ENCODE data around the gene EMC6.
A peak's percentile ranks its signal among the peaks of the same experiment; 100 is the strongest.

The EMC6 gene

DNA sequence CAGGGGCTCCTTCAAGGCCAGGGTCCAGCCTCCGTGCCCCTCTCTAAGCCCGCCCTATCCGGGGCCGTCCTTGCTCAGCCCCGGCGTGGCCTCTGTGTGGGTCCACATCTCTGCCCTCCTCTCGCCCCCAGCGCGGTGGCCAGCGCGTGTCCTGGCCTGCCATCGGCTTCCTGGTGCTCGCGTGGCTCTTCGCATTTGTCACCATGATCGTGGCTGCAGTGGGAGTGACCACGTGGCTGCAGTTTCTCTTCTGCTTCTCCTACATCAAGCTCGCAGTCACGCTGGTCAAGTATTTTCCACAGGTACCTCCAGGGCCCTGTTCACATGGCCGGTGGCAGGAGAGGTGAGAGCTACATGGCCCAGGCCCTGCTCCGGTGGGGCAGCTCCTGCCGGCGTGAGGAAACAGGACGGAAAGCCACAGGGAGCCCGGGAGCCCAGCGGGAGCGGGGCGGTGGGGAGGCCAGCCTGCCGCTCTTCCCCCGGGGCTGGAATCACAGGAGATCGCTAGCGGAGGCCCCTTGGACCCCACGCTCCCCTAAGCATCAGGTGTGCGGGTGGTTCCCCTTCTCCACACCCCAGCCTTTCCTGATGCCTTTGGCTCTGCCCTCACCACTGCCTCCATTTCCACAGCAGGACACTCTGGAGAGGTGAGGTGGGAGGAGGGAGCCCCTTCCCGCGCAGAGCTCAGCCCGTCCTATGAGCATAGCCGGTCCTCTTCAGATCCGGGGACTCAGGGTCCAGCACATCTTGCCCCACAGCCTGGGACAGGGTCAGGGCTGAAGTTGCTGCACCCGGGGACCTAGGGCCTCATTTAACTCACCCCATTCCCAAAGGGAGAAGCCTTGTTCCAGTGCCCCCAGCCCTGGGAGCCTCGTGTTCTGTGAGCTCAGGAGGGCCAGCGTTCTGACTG, 10.5 kb upstream of the EMC6 start:
- Histone ChIP-seq H3K4me1 (ENCODE audit: control insufficient read depth, insufficient read depth, low read length) (peaks cover 24% of the 10 kb centered on the region), H3K27me3 (ENCODE audit: control insufficient read depth, insufficient read depth, low read length) (no peaks in the 10 kb centered on the region), H3K36me3 (ENCODE audit: insufficient read depth, low read length) (peaks cover 19% of the 10 kb centered on the region), H3K4me2 (ENCODE audit: low read length) (no peak overlapping the region), H3K9ac (ENCODE audit: low read depth, low read length) (no peak overlapping the region), H3K4me3 (ENCODE audit: low read length) (no peak overlapping the region), H3K9me3 (replicated peaks; ENCODE audit: low read length) (no peaks in the 10 kb centered on the region)

DNA sequence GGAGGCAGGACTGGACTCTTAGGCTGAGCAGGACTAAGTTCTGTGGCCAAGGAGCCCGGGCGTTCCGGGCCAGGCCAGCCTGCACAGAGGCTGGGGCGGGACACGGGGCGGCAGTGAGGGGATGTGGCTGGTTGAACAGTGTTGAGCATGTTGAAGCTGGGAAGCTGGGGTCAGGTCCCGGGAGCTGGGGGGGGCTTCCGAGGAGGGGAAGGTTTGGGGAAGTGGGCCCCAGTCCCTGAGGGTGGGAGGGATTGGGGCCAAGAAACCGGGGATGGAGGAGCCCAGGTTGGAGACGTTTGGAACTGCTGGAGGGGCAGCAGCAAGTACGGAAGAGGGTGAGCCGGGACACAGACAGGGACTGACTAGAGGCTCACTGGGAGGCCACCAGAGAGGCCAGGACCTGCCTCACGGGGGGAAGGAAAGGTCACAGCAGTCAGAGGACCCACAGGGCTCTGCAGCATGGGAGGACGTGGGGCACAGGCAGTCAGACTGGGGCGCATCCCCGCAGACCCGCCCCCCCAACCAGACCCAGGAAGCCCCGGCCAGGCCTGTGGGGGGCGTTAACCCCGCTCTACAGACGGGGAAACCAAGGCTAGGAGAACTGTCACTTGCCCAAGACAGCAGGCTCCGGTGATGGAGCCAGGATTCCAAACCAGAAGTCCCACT, 9.7 kb upstream of the EMC6 start:
- Histone ChIP-seq H3K9ac (ENCODE audit: low read depth, low read length) (peak overlapping the region; percentile 5), H3K27me3 (ENCODE audit: control insufficient read depth, insufficient read depth, low read length) (no peaks in the 10 kb centered on the region), H3K4me2 (ENCODE audit: low read length) (peak overlapping the region; percentile 6), H3K4me1 (ENCODE audit: control insufficient read depth, insufficient read depth, low read length) (peaks cover 24% of the 10 kb centered on the region), H3K36me3 (ENCODE audit: insufficient read depth, low read length) (peaks cover 25% of the 10 kb centered on the region), H3K4me3 (ENCODE audit: low read length) (no peak overlapping the region), H3K9me3 (replicated peaks; ENCODE audit: low read length) (no peaks in the 10 kb centered on the region)

DNA sequence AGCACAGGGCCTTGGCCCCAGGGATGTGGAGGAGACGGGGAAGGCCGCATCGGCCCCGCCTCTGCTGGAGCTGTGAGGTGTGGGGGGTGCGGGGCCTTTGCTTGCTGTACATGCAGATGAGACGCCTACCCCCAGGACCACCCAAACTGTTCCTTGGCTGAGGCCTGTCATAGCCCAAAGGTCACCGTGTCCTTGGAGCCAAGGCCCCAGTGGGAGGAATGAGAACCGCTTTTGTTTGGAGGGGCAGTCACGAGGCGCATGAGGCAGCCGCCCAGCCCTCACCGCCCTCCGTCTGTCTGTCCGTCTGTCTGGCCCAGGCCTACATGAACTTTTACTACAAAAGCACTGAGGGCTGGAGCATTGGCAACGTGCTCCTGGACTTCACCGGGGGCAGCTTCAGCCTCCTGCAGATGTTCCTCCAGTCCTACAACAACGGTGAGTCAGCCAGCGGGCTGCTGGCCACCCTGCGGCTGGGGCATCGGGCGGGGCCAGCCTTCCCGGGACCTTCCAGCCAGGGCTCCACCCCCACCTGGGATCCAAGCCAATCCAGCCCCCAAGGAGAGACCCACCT, 9.0 kb upstream of the EMC6 start:
- Histone ChIP-seq H3K9ac (ENCODE audit: low read depth, low read length) (peak overlapping the region; percentile 8), H3K4me2 (ENCODE audit: low read length) (peak overlapping the region; percentile 6), H3K4me3 (ENCODE audit: low read length) (no peak overlapping the region), H3K36me3 (ENCODE audit: insufficient read depth, low read length) (peaks cover 32% of the 10 kb centered on the region), H3K4me1 (ENCODE audit: control insufficient read depth, insufficient read depth, low read length) (peaks cover 24% of the 10 kb centered on the region), H3K27me3 (ENCODE audit: control insufficient read depth, insufficient read depth, low read length) (no peaks in the 10 kb centered on the region), H3K9me3 (replicated peaks; ENCODE audit: low read length) (no peaks in the 10 kb centered on the region)

DNA sequence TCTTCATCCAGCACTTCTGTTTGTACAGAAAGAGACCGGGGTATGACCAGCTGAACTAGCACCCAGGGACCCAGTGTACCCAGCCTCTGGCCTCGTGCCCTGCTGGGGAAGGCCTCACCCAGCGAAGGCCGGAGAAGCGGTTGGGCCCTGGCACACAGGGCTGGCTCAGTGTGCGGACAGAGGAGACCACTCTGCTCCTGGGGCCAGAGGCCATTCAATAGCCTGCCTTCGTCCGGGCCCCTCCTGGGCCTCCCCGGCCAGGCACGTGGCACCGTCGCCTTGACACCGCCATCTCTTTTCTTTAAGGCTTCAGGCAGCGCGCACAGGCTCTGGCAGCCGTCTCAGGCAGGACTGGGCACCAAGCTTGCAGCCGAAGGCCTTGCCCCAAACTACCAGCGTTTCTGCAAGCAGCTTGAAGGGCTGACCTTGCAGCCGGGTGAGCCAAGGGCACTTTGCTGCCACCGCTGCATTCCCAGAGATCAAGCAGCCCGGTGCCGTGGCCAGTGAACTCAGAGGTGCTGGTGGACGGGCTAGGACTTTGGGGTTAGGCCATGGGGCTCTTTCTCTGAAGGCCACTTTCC, 8.2 kb upstream of the EMC6 start:
- Histone ChIP-seq H3K36me3 (ENCODE audit: insufficient read depth, low read length) (peaks cover 40% of the 10 kb centered on the region), H3K4me1 (ENCODE audit: control insufficient read depth, insufficient read depth, low read length) (peaks cover 24% of the 10 kb centered on the region), H3K9ac (ENCODE audit: low read depth, low read length) (peak overlapping the region; percentile 8)

DNA sequence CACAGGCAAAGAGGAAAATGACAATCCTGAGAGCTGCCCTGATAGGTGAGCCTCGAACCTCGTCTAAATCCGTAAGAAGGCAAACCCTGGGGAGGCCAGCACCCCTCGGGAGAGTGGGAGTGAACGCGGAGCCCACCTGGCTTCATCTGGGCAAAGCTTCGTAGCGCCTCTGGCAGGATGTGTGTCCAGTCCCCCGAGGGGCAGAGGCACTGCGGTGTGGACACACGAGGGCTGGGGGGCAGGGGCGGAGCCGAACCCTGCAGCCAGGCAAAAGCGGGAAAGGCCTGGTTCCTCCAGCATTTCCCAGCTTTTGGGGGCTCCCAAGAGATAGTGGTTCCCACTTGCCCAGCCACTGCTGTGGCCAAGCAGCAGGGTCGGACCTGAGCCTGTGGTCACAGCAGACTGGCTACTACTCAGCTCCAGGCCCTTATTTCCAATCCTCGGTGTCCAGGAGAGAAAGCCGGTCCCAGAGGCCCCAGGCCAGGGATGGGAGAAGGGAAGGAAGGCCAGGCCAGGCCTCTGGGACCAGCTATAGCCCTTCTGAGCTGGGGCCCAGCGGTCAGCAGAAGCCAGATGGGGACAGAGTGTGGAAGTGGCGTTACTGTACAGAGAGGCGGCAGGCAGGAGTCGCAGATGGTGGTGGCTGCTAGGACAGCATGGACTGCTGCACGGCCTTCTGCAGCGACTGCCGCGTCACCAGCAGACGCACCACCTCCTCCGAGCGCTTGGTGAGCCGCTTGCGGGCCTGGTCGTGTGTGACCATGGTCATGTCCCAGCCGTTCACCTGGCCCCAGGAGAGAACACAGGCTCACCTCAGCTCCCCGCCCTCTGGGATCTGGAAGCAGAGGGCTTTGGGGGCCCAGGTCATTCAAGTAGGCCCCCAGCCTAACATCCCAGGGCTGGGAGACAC, 5.3 kb upstream of the EMC6 start:
- H3K9ac ChIP-seq (ENCODE audit: low read depth, low read length), result no peak overlapping the region
- H3K4me3 ChIP-seq (ENCODE audit: low read length), result no peak overlapping the region

More for the DNA sequence above, 8.2 kb upstream of the EMC6 start:
- Histone ChIP-seq H3K4me3 (ENCODE audit: low read length) (no peak overlapping the region), H3K27me3 (ENCODE audit: control insufficient read depth, insufficient read depth, low read length) (no peaks in the 10 kb centered on the region), H3K9me3 (replicated peaks; ENCODE audit: low read length) (no peaks in the 10 kb centered on the region), H3K4me2 (ENCODE audit: low read length) (no peak overlapping the region)

DNA sequence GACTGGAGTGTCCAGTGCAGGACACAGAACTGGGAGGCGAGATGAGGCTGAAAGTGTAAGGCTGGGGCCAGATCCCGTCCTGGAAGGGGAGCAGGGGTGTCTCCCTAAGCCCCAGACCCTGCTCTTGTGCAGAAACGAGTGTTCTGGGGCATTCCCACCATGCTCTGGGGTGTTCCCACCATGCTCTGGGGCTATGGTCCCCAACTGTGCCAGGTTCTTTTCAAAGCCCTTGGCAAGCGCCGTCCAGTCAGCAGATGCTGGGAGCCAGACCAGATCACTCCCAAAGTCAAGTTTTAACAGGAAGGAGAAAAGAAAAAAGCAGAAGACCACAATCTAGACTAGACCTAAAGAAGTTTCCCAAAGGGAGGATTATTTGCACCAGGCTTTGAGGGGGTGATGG, 2.8 kb upstream of the EMC6 start:
- peaks cover 52% of the 10 kb centered on the region for H3K36me3 ChIP-seq (ENCODE audit: insufficient read depth, low read length)
- peak overlapping the region; percentile 66 for H3K4me3 ChIP-seq (ENCODE audit: low read length)
- no peaks in the 10 kb centered on the region for H3K9me3 ChIP-seq (replicated peaks; ENCODE audit: low read length)
- peak overlapping the region; percentile 85 for H3K4me2 ChIP-seq (ENCODE audit: low read length)
- H3K4me1 ChIP-seq (ENCODE audit: control insufficient read depth, insufficient read depth, low read length), result peaks cover 20% of the 10 kb centered on the region
- H3K9ac ChIP-seq (ENCODE audit: low read depth, low read length), result peak overlapping the region; percentile 44
- no peaks in the 10 kb centered on the region for H3K27me3 ChIP-seq (ENCODE audit: control insufficient read depth, insufficient read depth, low read length)

More for the DNA sequence above, 5.3 kb upstream of the EMC6 start:
- no peaks in the 10 kb centered on the region for H3K9me3 ChIP-seq (replicated peaks; ENCODE audit: low read length)
- peaks cover 37% of the 10 kb centered on the region for H3K4me1 ChIP-seq (ENCODE audit: control insufficient read depth, insufficient read depth, low read length)
- H3K36me3 ChIP-seq (ENCODE audit: insufficient read depth, low read length), result peaks cover 49% of the 10 kb centered on the region
- no peaks in the 10 kb centered on the region for H3K27me3 ChIP-seq (ENCODE audit: control insufficient read depth, insufficient read depth, low read length)
- H3K4me2 ChIP-seq (ENCODE audit: low read length), result no peak overlapping the region

DNA sequence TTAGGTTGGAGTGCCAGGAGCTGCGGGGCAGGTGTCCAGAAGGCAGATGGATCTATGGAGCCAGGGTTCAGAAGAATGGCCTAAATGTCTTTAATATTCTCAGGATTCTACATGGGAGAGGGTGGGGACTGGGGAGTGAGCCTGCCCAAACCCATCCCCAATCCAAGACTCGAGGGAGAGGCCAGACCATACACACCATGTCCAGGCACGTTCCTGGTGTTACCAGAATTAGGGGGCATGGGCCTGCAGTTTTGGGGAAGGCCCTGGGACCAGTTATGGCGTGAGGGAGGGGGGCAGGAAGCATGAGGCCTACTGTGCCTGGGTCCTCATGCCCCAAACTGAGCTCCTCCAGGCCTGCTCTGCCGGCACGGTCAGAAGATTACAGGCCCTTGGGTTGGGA, 2.1 kb upstream of the EMC6 start:
- Histone ChIP-seq H3K9ac (ENCODE audit: low read depth, low read length) (peak overlapping the region; percentile 44), H3K36me3 (ENCODE audit: insufficient read depth, low read length) (peaks cover 45% of the 10 kb centered on the region), H3K4me1 (ENCODE audit: control insufficient read depth, insufficient read depth, low read length) (peaks cover 18% of the 10 kb centered on the region), H3K9me3 (replicated peaks; ENCODE audit: low read length) (no peaks in the 10 kb centered on the region), H3K27me3 (ENCODE audit: control insufficient read depth, insufficient read depth, low read length) (no peaks in the 10 kb centered on the region), H3K4me2 (ENCODE audit: low read length) (peak overlapping the region; percentile 85), H3K4me3 (ENCODE audit: low read length) (peak overlapping the region; percentile 66)

DNA sequence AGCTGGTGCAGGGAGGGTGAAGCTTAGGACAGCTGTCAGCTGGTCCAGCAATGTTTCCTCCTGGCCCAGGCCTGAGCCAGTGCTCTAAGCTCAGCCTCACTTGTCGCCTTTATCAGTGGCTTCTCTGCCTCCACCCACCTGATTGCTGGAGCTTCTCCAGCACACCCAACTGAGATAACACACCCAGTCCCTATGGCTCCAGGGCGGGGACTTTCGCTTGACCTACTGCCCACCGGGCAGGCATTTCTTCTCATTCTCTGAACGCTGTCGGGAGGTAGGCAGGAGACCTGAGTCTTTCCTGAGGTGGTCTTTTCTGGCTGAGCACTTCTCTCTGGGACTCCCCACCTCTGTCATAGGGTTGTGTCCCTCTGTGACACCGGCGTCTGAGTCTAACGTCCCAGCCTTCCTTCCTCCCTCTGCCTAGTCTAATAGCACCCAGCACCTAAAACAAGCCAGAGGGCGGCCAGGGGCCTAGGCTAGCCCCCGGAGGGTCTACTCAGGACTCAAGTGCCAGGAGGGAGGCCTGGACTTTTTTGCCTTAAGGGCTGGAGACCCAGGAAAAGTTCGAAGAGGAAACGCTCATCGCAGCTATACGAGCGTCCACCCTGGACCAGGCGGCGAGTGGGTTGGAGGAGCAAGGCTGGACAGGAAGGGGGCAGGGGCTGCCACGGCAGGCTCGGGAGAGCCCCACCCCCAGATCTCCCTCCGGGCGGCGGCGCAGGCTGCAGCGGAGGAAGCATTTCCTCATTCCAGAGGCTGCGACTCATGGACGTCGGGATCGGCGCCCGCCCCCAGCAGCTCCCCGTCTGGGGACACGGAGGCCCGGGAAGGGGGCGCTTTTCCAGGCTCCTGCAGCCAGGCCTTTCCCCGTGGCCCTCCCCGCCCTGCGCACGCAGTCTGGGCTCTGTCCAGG, 990 bp upstream of the EMC6 start:
- H3K27me3 ChIP-seq (ENCODE audit: control insufficient read depth, insufficient read depth, low read length), result no peaks in the 10 kb centered on the region
- peak overlapping the region; percentile 99 for H3K9ac ChIP-seq (ENCODE audit: low read depth, low read length)
- peak overlapping the region; percentile 87 for H3K4me3 ChIP-seq (ENCODE audit: low read length)
- peaks cover 18% of the 10 kb centered on the region for H3K4me1 ChIP-seq (ENCODE audit: control insufficient read depth, insufficient read depth, low read length)
- H3K36me3 ChIP-seq (ENCODE audit: insufficient read depth, low read length), result peaks cover 38% of the 10 kb centered on the region
- no peaks in the 10 kb centered on the region for H3K9me3 ChIP-seq (replicated peaks; ENCODE audit: low read length)
- H3K4me2 ChIP-seq (ENCODE audit: low read length), result peak overlapping the region; percentile 85

DNA sequence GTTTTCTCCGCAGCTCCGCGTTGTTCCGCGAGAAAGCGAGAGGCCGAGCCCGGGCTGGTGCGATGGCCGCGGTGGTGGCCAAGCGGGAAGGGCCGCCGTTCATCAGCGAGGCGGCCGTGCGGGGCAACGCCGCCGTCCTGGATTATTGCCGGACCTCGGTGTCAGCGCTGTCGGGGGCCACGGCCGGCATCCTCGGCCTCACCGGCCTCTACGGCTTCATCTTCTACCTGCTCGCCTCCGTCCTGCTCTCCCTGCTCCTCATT, 404 bp downstream of the EMC6 start:
- H3K4me1 ChIP-seq (ENCODE audit: control insufficient read depth, insufficient read depth, low read length), result peaks cover 18% of the 10 kb centered on the region
- no peaks in the 10 kb centered on the region for H3K9me3 ChIP-seq (replicated peaks; ENCODE audit: low read length)
- H3K9ac ChIP-seq (ENCODE audit: low read depth, low read length), result peak overlapping the region; percentile 99
- peak overlapping the region; percentile 87 for H3K4me3 ChIP-seq (ENCODE audit: low read length)
- H3K27me3 ChIP-seq (ENCODE audit: control insufficient read depth, insufficient read depth, low read length), result no peaks in the 10 kb centered on the region
- peak overlapping the region; percentile 95 for H3K4me2 ChIP-seq (ENCODE audit: low read length)
- H3K36me3 ChIP-seq (ENCODE audit: insufficient read depth, low read length), result peaks cover 27% of the 10 kb centered on the region

DNA sequence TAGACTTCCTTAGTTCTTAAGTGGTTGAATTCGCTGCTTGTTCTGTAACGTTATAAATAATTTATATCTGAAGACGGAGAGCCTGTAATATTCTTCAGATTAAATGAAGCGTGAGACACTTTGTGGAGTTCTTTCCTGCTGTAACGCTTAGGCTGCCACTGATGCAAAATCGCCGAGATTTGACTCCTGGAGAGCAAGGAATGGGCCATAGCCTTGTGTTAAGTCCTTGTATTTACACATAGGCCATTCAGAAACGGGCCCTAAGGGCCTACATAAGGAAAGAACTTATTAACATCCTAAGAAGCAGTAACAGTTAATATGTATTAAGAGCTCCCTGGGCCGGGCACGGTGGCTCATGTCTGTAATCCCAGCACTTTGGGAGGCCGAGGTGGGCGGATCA, 936 bp downstream of the EMC6 start:
- H3K4me3 ChIP-seq (ENCODE audit: low read length), result peak overlapping the region; percentile 87
- H3K36me3 ChIP-seq (ENCODE audit: insufficient read depth, low read length), result peaks cover 21% of the 10 kb centered on the region
- no peaks in the 10 kb centered on the region for H3K9me3 ChIP-seq (replicated peaks; ENCODE audit: low read length)
- H3K4me2 ChIP-seq (ENCODE audit: low read length), result peak overlapping the region; percentile 95
- H3K9ac ChIP-seq (ENCODE audit: low read depth, low read length), result peak overlapping the region; percentile 99
- H3K4me1 ChIP-seq (ENCODE audit: control insufficient read depth, insufficient read depth, low read length), result peaks cover 18% of the 10 kb centered on the region
- no peaks in the 10 kb centered on the region for H3K27me3 ChIP-seq (ENCODE audit: control insufficient read depth, insufficient read depth, low read length)
